Measurements from ENCODE around the gene GPR84. TPM values are rescaled to one million over a fixed set of nuclear protein-coding genes. Genes with fewer than 3 reads are reported as not detected.

Gene GPR84
- total RNA-seq, 1 donor from 2014 or later, result not detected

DNA sequence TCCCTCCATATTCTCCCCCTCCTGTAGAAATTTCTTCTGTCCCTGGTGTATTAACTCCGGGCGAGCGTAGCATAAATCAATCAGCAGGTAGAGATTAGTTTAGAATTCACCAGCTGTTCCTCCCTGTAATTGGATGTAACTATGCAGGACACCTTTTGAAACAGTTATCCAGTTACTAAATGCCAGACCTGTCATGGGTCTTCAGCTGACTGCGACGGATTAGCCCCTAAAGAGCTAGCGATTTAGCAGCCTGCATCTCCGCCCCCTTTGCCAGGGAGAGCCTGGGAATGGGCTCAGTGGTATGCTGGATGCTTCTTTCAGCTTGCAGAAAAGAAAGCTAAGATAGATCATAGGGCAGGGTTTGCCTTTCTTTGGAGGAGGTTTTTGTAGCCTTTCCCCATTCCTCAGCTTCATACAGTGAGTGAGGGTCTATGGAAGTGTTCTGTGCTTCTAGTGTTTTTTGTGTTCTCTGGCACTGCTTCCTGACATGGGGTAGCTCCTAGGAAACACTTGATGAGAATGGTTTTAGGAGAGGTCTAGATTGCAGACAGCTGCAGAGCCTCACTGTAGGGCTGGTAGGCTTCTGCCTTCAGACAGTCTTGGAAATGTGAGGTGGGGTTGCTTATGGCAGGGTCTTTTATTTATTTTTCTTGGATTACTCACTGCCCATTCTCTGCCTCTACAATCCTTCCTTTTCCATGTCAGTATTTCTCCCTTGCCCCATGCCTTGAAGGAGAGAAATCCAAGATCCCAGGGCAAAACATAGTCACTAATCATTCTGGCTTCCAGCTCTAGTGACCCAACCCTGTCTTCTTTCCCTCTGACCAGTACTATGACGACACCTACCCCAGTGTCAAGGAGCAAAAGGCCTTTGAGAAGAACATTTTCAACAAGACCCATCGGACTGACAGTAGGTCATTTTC, 22.6 kb downstream of the GPR84 start:
- no peak overlapping the region for H3K4me3 ChIP-seq (ENCODE audit: low read depth, low read length)
- no peaks in the 10 kb centered on the region for H3K27me3 ChIP-seq (ENCODE audit: control insufficient read depth, insufficient read depth, low read length)
- TF ChIP-seq, protein P1, sequence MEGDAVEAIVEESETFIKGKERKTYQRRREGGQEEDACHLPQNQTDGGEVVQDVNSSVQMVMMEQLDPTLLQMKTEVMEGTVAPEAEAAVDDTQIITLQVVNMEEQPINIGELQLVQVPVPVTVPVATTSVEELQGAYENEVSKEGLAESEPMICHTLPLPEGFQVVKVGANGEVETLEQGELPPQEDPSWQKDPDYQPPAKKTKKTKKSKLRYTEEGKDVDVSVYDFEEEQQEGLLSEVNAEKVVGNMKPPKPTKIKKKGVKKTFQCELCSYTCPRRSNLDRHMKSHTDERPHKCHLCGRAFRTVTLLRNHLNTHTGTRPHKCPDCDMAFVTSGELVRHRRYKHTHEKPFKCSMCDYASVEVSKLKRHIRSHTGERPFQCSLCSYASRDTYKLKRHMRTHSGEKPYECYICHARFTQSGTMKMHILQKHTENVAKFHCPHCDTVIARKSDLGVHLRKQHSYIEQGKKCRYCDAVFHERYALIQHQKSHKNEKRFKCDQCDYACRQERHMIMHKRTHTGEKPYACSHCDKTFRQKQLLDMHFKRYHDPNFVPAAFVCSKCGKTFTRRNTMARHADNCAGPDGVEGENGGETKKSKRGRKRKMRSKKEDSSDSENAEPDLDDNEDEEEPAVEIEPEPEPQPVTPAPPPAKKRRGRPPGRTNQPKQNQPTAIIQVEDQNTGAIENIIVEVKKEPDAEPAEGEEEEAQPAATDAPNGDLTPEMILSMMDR (IDR thresholded peaks at IDR 0.05; ENCODE audit: insufficient read depth, low read length, poor library complexity, severe bottlenecking), result no peak
- no peak for DNase-seq (ENCODE audit: low read depth)
- no peaks in the 10 kb centered on the region for H3K36me3 ChIP-seq (ENCODE audit: control insufficient read depth, insufficient read depth, low read length)

DNA sequence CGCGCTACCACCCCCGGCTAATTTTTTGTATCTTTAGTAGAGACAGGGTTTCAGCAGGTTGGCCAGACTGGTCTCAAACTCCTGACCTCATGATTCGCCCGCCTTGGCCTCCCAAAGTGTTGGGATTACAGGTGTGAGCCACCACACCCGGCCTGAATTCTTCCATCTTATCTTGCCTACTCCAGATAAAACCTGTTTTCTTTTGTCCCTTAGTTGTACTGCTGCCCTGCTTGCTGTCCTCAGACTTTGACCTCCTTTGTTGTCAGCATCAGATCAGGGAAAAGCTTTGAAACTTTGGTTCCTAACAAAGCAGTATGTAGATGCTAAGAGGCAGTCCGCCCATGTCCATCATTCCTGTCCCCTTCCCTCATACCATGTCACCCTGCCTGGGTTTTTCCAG, 23.4 kb downstream of the GPR84 start:
- TF ChIP-seq, protein P1 (IDR thresholded peaks at IDR 0.05; ENCODE audit: insufficient read depth, low read length, poor library complexity, severe bottlenecking), result no peak
- H3K27me3 ChIP-seq (ENCODE audit: control insufficient read depth, insufficient read depth, low read length), result no peaks in the 10 kb centered on the region
- no peak for DNase-seq (ENCODE audit: low read depth)
- H3K36me3 ChIP-seq (ENCODE audit: control insufficient read depth, insufficient read depth, low read length), result no peaks in the 10 kb centered on the region
- H3K4me3 ChIP-seq (ENCODE audit: low read depth, low read length), result no peak overlapping the region

DNA sequence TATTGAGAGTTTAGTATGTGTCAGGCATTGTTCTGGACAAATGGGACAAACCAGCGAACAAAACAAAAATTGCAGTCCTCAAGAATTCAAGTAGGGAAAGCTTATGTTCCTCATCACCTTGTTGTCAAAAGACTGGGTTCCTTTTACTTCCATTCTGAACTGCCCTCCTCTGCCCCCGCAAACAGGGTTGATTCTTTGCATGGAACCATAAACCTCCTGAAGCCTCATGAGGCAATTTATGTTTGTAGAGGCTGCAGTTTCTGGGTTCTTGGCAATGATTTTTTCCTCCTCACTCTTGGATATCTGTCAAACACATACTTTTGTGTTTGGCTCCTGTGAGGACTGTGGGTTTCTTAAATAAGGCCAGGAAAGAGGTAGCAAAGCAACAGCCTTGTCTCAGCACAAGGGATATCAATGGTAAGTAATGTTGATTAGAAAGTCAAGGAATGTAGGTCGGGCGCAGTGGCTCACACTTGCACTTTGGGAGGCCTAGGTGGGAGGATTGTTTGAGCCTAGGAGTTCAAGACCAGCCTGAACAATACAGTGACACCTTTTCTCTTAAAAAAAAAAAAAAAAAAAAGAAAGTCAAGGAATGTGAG, 25.5 kb downstream of the GPR84 start:
- no peaks in the 10 kb centered on the region for H3K27me3 ChIP-seq (ENCODE audit: control insufficient read depth, insufficient read depth, low read length)
- H3K36me3 ChIP-seq (ENCODE audit: control insufficient read depth, insufficient read depth, low read length), result no peaks in the 10 kb centered on the region
- DNase-seq (ENCODE audit: low read depth), result no peak
- H3K4me3 ChIP-seq (ENCODE audit: low read depth, low read length), result no peak overlapping the region
- TF ChIP-seq, protein P1 (IDR thresholded peaks at IDR 0.05; ENCODE audit: insufficient read depth, low read length, poor library complexity, severe bottlenecking), result no peak

DNA sequence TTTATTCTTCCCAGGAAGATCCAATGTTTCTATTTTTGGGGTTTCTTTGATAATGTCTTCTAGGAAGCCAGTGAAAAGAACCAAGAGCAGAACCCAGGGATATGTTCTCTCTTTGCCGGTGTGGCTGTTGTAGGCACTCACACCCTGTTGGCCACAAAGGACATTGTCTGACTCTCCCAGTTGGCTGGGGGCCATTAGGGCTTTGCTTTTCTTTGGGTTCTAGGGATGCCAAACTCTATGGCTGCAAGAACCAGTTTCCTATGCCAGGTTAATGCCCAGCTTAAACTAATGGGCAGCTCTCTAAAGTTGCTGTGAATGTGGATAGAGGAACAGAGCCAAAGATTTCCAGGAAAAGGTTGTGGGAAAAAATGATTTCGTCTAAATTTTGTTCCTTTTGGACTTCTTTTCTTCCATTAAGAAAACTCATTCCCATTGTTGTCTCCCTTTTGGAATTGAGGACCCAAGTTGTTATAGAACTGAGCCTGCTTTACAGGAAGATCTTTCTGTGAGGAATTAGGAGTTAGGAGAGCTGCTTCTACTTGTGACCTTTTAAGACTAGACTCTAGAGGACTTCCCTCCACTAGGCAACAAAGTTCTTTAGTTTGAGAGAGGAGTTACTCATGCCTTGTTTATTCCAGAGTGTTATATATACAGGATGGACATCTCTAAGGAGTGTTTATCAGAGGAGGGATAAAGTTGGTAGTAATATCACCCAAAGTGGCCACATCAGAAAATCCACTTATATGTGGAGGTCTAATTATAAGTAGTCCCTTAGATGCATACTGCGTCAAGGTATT, 26.2 kb downstream of the GPR84 start:
- Histone ChIP-seq H3K36me3 (ENCODE audit: control insufficient read depth, insufficient read depth, low read length) (no peaks in the 10 kb centered on the region), H3K4me3 (ENCODE audit: low read depth, low read length) (no peak overlapping the region), H3K27me3 (ENCODE audit: control insufficient read depth, insufficient read depth, low read length) (no peaks in the 10 kb centered on the region)
- DNase-seq (ENCODE audit: low read depth), result no peak
- TF ChIP-seq, protein P1 (IDR thresholded peaks at IDR 0.05; ENCODE audit: insufficient read depth, low read length, poor library complexity, severe bottlenecking), result no peak

DNA sequence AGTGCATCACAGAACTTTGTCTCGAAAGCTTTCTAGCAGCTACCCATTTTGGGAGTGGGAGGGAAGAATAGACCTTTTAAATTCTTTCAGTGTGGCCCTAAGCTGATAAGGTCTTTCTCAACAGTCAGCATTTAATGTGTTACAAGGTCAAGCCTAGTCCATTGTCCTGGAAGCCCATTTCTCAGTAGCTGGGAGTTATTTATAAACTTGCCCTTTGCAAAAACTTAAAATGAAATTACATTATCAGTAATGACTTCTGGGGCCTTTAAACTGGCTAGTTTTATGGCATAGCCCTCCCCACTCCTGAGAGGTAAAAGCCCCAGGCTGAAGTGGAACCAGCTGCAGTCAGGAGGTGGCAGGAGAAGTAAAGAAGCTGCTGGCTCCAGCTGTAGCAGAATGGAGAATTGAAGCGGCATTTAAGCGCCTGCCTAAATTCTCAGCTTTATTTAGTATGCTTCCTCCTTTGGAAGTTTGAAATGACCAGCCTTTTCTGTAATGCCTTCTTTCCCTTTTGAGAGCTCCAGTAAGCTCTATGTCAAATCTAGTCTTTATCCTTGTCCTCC, 26.9 kb downstream of the GPR84 start:
- TF ChIP-seq, protein P1 (IDR thresholded peaks at IDR 0.05; ENCODE audit: insufficient read depth, low read length, poor library complexity, severe bottlenecking), result peak; percentile 3
- Histone ChIP-seq H3K36me3 (ENCODE audit: control insufficient read depth, insufficient read depth, low read length) (no peaks in the 10 kb centered on the region), H3K4me3 (ENCODE audit: low read depth, low read length) (no peak overlapping the region), H3K27me3 (ENCODE audit: control insufficient read depth, insufficient read depth, low read length) (no peaks in the 10 kb centered on the region)
- DNase-seq (ENCODE audit: low read depth), result no peak

Data from kidney epithelial cell (primary cell).